ENCODE measurements around the gene TTC12.

The TTC12 gene

GRCh38 chr11:113331441-113331840, 17.1 kb downstream of the TTC12 start:
- DNase-seq: no peak

- DNase-seq: no peak
Measured at GRCh38 chr11:113332023-113332422, 17.6 kb downstream of the TTC12 start.

GRCh38 chr11:113332638-113333329, 18.4 kb downstream of the TTC12 start:
- DNase-seq: no peak

GRCh38 chr11:113334183-113334582, 19.8 kb downstream of the TTC12 start:
- DNase-seq: no peak

- DNase-seq: no peak
Measured at GRCh38 chr11:113338730-113339129, 24.3 kb downstream of the TTC12 start.

- DNase-seq: no peak
Measured at GRCh38 chr11:113339929-113340589, 25.7 kb downstream of the TTC12 start.

GRCh38 chr11:113341388-113342165, 27.2 kb downstream of the TTC12 start:
- no peak for DNase-seq

- DNase-seq: no peak
Measured at GRCh38 chr11:113345978-113346377, 31.6 kb downstream of the TTC12 start.

- no peak for DNase-seq
Measured at GRCh38 chr11:113349528-113349927, 35.1 kb downstream of the TTC12 start.

GRCh38 chr11:113350336-113351067, 36.1 kb downstream of the TTC12 start:
- DNase-seq: no peak

GRCh38 chr11:113351068-113351450, 36.7 kb downstream of the TTC12 start:
- DNase-seq: no peak

- DNase-seq: no peak
Measured at GRCh38 chr11:113351480-113351879, 37.1 kb downstream of the TTC12 start.

- DNase-seq: no peak
Measured at GRCh38 chr11:113356203-113356602, 41.8 kb downstream of the TTC12 start.

GRCh38 chr11:113363406-113363805, 49.0 kb downstream of the TTC12 start:
- no peak for DNase-seq

GRCh38 chr11:113363996-113364641, 49.7 kb downstream of the TTC12 start:
- DNase-seq: no peak

- DNase-seq: no peak
Measured at GRCh38 chr11:113365895-113366294, 51.5 kb downstream of the TTC12 start.

- no peak for DNase-seq
Measured at GRCh38 chr11:113369411-113369810, 55.0 kb downstream of the TTC12 start.

- DNase-seq: no peak
Measured at GRCh38 chr11:113370634-113371033, 56.3 kb downstream of the TTC12 start.

- no peak for DNase-seq
Measured at GRCh38 chr11:113372309-113372708, 57.9 kb downstream of the TTC12 start.

- no peak for DNase-seq
Measured at GRCh38 chr11:113373306-113373705, 58.9 kb downstream of the TTC12 start.

- no peak for DNase-seq
Measured at GRCh38 chr11:113373981-113374560, 59.7 kb downstream of the TTC12 start.

GRCh38 chr11:113375402-113375801, 61.0 kb downstream of the TTC12 start:
- DNase-seq: no peak
